HG03095 (cell line): ENCODE measurements around the gene JMJD6.
"Not testable (repeated sequence)": the region's sequence is repeated elsewhere in the genome, so short reads cannot be mapped to it uniquely, and the experiment has no call there.

ENCODE experiments used
- ATAC-seq: cut with Tn5 transposase; IDR thresholded peaks from one replicate; pipeline ENCODE4 v1.9.1; 2021; ENCODE audit warnings: moderate library complexity; ENCODE audit not compliant: unreplicated experiment

JMJD6 gene

DNA sequence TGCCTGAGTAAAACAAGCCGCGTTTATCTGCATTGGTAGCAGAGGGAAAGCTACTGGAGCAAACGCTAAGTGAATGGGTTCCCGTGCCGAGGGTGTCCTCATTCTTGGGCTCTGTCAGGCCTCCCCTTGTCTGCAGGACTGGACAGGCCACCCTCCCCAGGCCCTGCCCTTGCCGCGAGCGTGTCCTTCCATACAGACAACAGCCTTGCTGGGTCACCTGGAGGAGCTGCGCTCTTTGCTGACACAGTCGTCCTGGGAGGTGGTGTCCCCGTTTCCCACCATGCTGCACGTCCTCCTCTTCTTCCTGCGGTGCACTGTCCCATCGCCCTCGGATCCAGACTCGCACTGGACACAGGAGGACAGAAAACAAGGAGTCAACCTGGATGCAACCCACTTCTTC is 7.9 kb downstream of the JMJD6 start:
- no peak for ATAC-seq

DNA sequence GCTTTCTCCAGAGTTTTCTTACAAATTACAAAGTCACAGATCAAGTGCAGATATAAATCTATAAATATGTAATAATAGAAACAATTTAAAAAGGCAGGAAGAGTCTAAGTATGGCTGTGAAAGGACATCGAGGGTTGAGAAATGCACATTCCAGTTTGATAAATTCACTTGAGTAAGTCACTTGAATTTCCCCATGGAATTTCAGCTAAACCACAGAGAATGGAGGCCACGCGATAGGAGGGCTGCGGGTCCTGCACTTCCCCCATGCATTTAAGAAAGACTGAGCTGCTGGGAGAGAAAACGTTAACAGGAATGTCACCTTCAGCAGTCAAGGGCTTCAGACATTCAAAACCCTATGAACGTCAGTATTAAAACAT is 9.6 kb downstream of the JMJD6 start:
- no peak for ATAC-seq

DNA sequence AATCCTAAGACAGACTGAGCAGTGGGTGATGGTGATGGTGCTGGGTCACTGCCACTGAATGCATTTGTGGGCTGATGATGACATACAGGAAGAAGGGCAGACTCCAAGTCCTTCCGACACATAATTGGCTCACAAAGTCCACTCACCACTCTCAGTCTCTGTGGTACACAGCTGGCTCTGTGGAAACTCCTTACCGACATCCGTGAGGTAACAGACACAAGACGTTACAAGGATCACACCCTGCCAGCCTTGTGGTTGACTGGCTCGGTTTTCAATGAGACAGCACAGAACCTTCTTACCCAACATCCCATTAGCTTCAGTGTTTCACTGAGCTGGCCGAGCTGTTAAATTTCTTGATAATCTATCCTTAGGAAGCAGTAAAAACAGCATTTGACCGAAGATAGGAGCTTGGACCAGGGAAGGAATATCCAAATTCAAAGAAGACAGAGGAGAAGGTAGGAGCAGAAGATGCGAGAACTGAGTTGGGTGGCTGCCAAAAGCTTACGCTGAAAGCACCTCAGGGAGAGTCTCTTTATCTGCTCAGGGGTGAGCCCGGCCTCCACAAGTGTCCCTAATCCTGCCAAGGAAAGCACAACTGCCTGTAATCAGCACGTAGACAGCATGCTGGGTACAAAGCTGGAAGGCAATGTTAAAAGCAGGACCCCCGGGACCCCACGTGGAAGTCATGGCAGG is 10.1 kb downstream of the JMJD6 start:
- no peak for ATAC-seq

DNA sequence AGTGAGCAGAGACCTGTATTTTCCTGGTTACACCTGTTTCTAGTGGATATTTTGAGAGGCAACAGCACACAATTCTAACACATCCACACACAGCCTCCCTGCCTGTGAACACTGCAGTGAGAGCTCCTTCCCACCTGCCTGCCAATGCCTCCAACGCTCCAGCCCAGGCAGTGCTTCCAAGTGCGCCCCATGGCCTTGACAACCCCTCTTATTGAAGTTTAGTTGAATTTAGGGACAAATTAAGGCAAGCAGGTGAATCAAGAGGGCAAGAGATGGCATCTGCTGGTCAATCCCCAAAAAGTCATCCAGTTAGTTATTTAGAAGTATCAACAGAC is 10.9 kb downstream of the JMJD6 start:
- no peak for ATAC-seq

DNA sequence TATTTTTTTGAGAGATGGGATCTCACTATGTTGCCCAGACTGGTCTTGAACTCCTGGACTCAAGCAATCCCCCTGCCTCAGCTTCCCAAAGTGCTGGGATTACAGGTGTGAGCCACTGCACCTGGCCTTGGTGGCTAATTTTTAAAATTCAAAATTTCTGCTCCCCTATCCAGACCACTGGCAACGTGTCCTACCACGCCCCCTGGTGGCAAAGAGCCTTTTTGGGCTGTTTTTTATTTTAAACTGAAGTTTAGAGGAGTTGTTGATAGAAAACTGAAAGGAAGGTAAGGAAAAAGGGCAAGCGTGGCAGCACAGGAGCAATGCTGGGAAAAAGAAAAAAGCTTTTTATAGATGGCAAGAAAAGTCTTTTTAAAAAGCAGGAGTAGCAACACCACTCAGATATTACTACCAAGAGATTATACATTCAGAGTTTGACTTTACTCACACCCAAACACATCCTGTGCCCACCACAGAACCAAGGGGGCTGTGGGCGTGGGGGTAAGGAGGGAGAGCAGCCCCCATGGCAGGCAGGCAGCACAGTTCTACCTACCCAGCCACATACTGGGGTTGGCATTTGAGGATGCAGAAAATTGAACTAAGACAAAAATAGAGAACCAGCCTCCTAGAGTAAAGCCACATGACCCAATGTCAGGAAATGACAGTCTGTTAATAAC is 11.4 kb downstream of the JMJD6 start:
- no peak for ATAC-seq

DNA sequence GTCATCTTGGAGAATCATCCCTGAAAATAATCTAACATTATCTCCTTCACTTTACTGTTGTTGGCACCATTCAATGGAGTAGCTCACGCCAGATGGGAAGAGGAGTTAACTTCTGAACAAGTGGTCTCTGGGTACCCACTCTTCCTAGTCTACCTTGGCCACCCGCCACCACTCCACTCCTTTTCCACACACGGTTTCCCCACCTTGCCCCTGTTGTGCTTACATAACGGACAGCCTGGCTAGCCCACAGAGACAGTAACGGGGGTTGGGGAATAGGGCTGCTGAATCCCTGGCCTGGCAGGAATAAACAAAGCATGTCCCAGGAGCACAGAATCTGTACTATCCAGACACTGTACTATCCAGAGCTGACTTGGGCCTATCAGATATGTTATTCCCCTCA is 12.1 kb downstream of the JMJD6 start:
- no peak for ATAC-seq

DNA sequence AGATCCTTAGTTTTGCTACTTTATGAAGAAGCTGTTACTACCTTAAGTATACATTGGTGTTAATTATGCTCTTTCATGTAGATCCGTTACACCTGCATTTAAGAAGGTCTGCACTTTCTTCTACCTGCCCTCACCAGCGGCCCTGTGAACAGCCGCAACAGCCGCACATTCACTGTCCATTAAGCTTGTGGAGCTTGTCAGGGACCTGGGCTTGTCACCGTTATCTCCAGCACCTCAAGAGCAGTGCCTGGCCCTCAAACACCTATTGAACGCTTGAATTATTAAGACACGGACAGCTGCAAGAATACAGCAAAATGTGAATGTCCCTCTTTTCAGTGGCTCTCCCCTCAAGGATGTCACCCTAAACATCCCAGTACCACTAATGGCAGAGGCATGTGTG is 12.6 kb downstream of the JMJD6 start:
- no peak for ATAC-seq

DNA sequence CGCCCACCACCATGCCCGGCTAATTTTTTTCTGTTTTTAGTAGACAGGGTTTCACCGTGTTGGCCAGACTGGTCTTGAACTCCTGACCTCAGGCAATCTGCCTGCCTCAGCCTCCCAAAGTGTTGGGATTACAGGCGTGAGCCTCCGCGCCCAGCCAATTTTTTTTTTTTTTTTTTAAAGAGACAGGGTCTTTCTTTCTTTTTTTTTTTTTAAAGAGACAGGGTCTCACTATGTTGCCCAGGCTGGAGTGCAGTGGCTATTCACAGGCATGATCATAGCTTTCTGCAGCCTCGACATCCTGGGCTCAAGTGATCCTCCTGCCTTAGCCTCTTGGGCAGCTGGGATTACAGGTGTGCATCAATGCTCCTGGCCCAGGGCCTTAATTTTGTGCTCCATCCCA is 14.1 kb downstream of the JMJD6 start:
- not testable (repeated sequence) for ATAC-seq

DNA sequence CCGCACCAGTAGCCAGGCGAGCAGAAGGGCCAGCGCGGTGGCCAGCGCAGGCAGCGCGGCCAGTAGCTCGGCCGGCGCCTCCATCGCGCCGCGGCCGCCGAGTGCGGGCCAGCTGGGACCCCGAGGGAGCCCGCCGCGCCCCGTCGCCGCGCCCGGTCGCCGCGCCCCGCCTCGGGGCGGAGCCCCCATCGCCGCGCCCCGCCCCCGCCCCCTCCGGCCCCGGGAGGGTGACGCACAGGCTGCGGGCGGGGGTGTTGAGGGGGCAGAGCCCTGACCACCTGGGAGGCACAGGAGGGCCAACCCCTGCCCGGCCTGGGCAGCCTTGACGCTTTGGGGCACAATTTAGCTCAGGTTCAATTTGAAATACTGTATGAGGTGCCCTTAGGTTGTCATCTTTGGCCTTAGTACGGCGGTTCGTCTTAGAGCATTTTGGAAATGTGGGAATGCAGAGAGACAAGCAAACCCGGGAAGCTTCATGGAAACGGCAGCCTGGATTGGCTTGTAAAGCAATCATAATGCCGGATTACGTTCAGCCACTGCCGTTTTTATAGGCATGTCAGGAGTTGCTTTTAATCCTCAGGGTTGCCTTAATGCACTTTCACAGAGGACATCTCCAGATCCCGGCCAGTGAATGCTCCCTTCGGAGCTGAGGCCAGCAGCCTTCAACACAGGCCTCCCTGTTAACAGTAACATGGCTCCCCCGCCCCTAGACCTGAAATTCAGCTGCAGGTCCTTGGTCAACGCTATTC is 15.4 kb downstream of the JMJD6 start, which contains the start of gene MXRA7:
TSS of gene MXRA7 (minus strand) at position 103 of the 749 bp plus-strand sequence. CDS start at position 84, 19 bp downstream.
- no peak for ATAC-seq

DNA sequence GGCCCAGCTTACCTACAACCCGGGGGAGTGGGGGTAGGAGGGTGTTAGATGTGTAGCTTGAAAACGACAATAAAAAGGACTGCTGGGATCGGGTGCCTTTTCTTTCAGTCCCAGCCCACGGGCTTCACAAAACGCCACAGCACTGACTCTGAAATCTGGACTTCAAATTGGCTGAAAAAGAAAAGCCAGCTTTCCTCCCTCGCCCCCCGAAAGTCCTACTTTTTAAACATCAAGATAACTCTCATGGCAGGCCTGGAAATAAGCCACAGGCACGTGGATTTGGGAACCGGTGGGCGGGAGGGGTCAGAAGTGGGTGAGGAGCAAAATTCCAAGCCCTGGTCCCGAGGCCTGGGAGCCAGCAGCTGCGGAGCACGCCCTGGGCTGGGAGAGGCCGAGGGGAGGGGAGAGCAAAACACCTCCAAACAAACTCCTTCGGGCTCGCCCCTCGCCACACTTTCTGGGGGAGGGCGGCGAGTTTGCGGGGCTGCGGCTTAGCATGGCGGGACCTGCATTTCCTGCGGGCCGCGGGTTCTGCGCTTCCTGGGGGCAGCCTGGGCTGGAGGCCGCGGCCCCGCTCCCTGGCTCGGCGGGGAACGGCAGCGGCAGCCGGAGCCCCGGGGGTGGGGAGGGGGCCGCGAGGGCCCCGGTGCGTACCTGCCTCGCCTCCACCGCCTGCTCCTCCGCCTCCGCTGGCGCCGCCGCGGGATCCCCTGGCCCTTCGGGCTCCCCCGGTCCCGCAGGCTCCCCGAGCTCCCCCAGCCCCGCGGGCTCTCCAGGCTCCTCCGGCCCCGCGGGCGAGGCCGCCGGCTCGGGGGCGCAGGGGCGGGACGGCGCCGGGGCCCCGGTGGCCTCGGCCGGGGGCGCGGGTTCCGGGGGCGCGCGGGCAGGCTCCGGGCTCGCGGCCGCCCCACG is 16.2 kb downstream of the JMJD6 start:
- ATAC-seq = not testable (repeated sequence)

DNA sequence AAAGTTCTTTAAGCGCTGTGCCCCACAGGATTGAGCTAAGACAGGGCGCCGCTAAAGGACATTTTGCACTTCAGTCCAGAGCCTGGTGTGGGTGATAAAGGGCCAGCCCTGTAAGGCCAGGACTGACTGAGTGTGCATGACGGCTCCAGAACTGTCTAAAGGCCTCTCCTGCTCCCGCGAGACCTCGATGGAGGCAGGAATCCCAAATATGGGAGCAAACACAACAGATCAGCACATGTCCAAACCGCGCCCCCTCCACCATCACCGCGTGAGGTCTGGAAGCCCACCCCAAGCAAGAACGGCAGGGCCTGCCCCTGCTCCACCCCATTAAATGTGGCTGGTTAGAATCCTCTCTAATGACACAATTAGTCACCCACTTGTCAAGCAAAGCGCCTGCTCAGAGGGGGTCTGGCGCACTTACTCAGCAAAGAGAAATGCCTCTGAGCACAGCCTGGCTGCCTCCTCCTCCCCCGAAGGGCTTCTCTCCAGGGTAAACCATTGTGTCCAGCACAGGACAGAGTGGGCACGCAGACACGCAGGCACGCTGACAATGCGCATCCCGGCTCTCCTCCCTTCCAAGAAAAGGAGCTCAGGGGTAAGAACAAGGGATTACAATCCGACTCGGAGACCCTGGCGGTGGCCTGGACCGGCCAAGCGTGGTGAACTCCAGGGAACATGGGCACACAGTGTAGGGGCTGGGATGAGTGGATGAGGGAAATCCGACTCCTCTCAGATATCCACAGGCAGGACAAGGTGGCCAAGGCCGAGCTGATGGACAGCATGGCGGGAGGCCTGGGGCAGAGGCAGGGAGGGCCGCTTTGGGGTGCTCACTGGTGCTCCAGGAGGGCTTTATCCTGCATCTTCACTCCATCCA is 17.1 kb downstream of the JMJD6 start:
- ATAC-seq = no peak

DNA sequence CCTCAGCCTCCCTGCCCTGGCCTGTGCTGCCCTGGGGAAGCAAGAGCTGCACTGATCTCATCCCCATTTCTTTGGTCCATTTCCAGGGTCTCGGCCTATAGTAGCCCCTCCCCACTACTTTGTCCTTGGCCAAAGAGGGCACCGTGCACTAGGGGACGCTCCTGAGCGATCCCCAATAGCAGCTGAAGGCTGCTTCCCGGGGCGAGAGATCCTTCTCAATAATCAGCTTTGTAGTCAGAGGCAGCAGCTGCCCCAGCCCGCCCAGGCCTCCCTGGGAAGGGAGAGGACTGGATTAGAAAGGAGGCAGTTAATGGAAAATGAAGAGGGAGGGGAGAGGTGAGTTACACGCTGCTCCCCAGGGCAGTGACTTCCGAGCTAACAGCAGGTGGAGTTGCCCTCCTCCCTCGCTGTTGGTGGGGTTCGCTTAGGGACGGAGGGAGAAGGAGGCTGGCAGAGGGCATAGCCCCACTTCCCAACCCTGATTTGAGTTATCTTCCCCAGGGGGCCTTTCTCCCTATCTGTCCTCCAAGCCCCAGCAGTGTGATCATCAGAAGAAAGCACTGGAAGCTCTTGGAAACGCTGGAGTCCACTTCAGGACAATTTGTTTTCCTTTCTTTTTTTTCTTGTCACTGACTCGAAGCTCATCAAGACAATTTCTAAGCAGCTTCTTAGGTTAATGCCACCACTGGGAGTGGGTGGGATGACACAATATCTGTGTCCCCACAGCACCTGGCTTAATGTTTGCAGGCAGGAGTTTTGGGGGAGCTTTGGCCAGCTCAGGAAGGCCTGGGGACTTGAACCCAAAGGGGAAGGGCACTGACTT is 18.2 kb downstream of the JMJD6 start:
- ATAC-seq = no peak

DNA sequence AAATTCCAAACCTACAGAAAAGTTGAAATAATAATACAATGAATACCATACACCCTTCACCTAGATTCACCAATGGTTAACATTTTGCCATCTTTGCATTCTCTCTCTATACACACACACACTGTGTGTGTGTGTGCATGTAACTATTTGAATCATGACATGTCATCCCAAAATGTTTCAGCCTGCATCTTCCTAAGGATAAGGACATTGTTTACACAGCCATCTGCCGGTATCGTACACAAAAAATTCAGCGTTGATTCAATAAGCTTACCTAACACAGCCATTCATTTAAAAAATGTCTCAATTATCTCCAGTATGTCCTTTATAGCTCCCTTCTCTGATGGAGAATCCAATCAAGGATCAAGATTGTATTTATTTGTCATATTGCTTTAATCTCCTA is 19.6 kb downstream of the JMJD6 start:
- ATAC-seq = no peak

DNA sequence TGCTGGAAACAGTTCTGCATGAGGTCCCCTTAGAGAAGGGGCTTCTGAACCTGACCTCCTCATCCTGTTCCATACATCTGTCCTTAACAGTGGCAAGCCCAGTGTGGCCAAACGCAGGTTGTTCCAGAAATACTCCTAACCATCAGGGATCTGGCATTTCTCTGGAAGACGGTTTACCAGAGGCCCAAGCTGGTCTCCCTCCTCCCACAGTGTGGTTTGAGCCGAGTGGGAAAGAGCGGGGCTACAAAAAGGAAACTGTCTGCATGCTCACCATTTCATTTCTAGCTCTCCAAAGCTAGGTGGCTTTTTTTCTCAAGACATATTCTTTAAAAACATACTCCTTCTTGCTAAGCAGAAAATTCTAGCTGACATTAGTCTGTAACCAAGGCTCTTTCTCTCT is 21.6 kb downstream of the JMJD6 start:
- ATAC-seq = no peak

DNA sequence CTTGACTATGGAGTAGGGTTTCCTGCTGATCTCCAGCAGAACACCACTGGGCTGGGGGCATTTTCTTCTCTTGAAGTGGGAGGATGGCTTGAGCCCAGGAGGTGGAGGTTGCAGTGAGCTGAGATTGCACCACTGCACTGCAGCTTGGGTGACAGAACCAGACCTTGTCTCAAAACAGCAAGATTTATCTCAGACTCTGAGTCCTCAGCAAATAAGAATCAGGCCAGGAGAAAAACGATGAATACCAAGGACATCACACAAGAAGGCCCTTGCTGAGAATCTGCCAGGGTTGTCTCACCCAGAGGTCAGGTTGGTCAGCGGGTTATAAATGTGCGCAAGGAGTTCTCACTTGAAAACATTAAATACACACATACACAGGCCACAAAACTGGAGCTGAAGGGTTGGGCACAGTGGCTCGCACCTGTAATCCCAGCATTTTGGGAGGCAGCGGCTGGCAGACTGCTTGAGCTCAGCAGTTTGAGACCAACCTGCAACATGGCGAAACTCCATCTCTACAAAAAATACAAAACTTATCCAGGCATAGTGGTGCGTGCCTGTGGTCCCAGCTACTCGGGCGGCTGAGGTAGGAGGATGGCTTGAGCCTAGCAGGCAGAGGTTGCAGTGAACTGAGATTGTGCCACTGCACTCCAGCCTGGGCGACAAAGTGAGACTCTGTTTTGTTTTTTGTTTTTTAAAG is 23.3 kb downstream of the JMJD6 start:
- ATAC-seq = no peak

DNA sequence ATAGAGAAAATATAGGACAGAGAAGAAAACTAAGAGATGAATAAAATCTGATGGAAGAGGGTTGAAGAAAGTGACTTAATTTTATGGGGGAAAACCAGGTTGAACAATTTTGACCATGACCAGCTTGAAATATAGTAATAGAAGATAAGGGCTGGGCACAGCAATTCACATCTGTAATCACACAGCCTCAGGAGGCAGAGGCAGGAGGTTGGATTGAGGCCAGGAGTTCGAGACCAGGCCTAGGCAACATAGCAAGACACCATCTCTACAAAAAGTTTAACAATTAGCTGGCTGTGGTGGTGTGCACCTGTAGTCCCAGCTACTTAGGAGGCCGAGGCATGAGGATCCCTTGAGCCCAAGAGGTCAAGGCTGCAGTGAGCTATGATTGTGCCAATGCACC is 24.3 kb downstream of the JMJD6 start:
- ATAC-seq = no peak

DNA sequence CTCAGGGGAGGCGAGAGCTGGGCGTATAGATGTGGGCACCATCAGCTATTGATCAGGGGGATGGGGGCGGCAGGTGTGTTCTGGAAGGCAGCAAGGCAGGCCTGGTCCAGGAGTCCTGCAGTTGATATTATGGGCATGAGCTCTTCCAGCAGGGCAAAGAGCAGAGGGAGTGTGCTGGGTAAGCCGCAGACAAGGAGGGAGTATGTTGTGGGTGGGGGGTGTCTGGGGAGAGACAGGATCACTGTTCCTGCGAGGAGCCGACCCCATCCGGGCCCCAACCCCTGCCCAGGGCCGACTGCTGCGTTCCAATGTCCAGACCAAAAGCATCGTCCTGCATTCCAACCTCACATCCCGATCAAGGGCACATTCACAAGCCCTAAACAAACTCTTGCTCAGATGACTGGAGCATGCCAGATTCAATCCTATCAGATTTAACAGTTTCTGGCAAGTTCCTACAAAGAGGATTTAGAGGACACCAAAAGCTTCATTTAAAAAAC is 24.9 kb downstream of the JMJD6 start:
- ATAC-seq = no peak

DNA sequence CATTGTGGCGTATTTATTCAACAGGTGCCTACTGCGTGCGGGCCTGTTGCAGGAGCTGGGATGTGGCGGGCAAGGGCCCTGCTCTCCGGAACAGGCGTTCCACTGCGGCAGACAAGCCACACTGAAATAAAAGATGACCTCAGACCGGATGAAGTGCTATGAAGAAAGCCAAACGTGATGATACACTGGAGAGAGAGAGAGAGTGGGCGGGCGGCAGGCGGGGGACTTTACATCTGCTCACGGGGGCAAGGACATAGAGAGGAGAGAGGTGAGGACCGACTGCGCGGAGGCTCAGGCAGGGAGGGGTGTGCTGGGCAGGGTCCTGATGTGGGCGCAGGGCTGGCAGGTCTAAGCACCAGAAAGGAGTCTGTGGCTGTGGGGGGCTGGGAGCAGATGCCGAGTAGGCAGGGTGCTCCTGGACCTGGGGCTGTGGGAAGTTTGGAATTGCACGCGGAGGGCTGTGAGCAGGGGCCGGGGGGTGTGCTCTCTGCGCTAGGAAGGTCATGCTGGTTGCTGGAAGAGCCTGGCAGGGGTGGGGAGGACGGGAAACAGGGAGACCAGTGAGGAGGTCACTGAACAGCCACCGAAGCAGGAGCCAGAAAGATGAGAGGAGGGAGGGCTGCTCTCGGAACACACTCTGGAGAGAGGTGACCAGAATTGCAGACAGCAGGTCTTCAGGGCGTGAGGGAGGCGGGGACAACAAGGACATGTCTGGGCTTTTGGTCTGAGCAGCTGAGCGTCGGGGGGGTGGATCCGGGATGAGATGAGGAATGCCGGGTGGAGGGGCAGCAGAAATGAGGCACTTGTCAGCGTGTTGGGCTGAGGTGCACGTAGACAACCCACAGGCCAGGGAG is 25.6 kb downstream of the JMJD6 start:
- no peak for ATAC-seq
